Endothelial cell of umbilical vein (primary cell): ENCODE data around the gene SIKE1. TPM values are rescaled to one million over a fixed set of nuclear protein-coding genes. Genes with fewer than 3 reads are reported as not detected.
A peak's percentile ranks its signal among the peaks of the same experiment; 100 is the strongest.

Experiments used
- BruUV-seq: library from RNA; stranded (reverse); fragments of 400-500 nt; replicated peaks from 2 replicates; lab custom pipeline; 2021; lab: Mats Ljungman, UMichigan
- CTCF ChIA-PET: fragments of 300-600, 350-600 bp; sonication (Branson Sonifier 250); formaldehyde crosslinking; loops from one replicate; lab custom pipeline; 2021; ENCODE audit warnings: antibody characterized with exemption, inconsistent platforms; lab: Charles Lee
- POLR2A ChIA-PET: fragments of 300-600, 350-600 bp; sonication (Branson Sonifier 250); formaldehyde crosslinking; loops from one replicate; lab custom pipeline; 2021; ENCODE audit warnings: antibody characterized with exemption, inconsistent platforms; lab: Charles Lee
- DNase-seq: peaks from one replicate; pipeline ENCODE4 v3.0.0-alpha.2; 2011; ENCODE audit warnings: low read depth, low spot score
- FAIRE-seq: peaks from 2 replicates; lab custom pipeline; 2011; peaks lifted over from hg19 to GRCh38; lab: Jason Lieb, UNC
- H2AFZ ChIP-seq: 2 replicates; pipeline ENCODE4 v1.6.0; 2012; ENCODE audit warnings: low read depth, low read length, control low read depth, inconsistent platforms
- H3K27ac ChIP-seq: 2 replicates; pipeline ENCODE4 v1.5.1; 2011; ENCODE audit warnings: low read depth, mild to moderate bottlenecking, control low read depth, low read length, moderate library complexity; ENCODE audit not compliant: insufficient read depth
- H3K27me3 ChIP-seq, 2 experiments: 2 replicates each; pipeline versions ENCODE4 v1.6.0 to v1.6.1; 2011; ENCODE audit warnings: low read length in 2 of 2, mixed read lengths in 1 of 2; ENCODE audit not compliant: control insufficient read depth in 2 of 2, insufficient read depth in 2 of 2
- H3K36me3 ChIP-seq, 2 experiments: 2 replicates in 1 of 2; 3 replicates in 1 of 2; pipeline ENCODE4 v1.5.1; 2011; ENCODE audit warnings: low read length in 2 of 2, mild to moderate bottlenecking in 1 of 2, moderate library complexity in 1 of 2; ENCODE audit not compliant: control insufficient read depth in 2 of 2, insufficient read depth in 2 of 2; ENCODE audit errors: extremely low read depth in 1 of 2
- H3K4me1 ChIP-seq: 3 replicates; pipeline ENCODE4 v1.5.1; 2011; ENCODE audit warnings: mild to moderate bottlenecking, low read length; ENCODE audit not compliant: control insufficient read depth, insufficient read depth; ENCODE audit errors: extremely low read depth
- H3K4me2 ChIP-seq: 2 replicates; pipeline ENCODE4 v1.6.1; 2011; ENCODE audit warnings: low read length, control low read depth, mixed read lengths; ENCODE audit not compliant: insufficient read depth
- H3K4me3 ChIP-seq, 3 experiments: fragments of 200-600 bp in 1 of 3; sonication (generic), shearing (Covaris generic) in 1 of 3; replicated peaks in 1 of 3; 2 replicates each; pipeline ENCODE4 v1.5.1; 2011 to 2016; ENCODE audit warnings: control low read depth in 3 of 3, low read length in 3 of 3, mild to moderate bottlenecking in 2 of 3, inconsistent platforms in 1 of 3, low read depth in 1 of 3, moderate library complexity in 1 of 3; ENCODE audit not compliant: insufficient read depth in 1 of 3
- H3K79me2 ChIP-seq: 2 replicates; pipeline ENCODE4 v1.6.0; 2012; ENCODE audit warnings: low read length, inconsistent platforms; ENCODE audit not compliant: control insufficient read depth, insufficient read depth
- H3K9ac ChIP-seq: replicated peaks from 2 replicates; pipeline ENCODE3; 2011; ENCODE audit warnings: low read length, control low read depth; ENCODE audit not compliant: insufficient read depth; ENCODE audit errors: extremely low read depth
- H3K9me1 ChIP-seq: replicated peaks from 3 replicates; pipeline ENCODE4 v1.6.0; 2011; ENCODE audit warnings: mild to moderate bottlenecking, low read length; ENCODE audit not compliant: control insufficient read depth, insufficient read depth; ENCODE audit errors: extremely low read depth
- H3K9me3 ChIP-seq: replicated peaks from 2 replicates; pipeline ENCODE4 v1.5.1; 2012; ENCODE audit warnings: low read length, inconsistent platforms; ENCODE audit not compliant: control insufficient read depth, insufficient read depth
- H4K20me1 ChIP-seq: replicated peaks from 2 replicates; pipeline ENCODE3; 2011; ENCODE audit warnings: mild to moderate bottlenecking, low read length; ENCODE audit not compliant: control insufficient read depth, insufficient read depth; ENCODE audit errors: extremely low read depth
- CTCF ChIP-seq, 2 donors: IDR thresholded peaks; 1 replicate in 1 of 2; 2 replicates in 1 of 2; pipeline ENCODE4 v1.5.1; 2011; ENCODE audit warnings: low read length in 2 of 2, mild to moderate bottlenecking in 2 of 2, moderate library complexity in 2 of 2, control low read depth in 1 of 2, inconsistent platforms in 1 of 2, low read depth in 1 of 2; ENCODE audit not compliant: insufficient read depth in 1 of 2; ENCODE audit errors: extremely low read depth in 1 of 2
- EZH2 ChIP-seq: IDR thresholded peaks from 2 replicates; pipeline ENCODE4 v1.6.1; 2012; ENCODE audit warnings: borderline replicate concordance, low read depth, mild to moderate bottlenecking, moderate library complexity, low read length, inconsistent platforms; ENCODE audit not compliant: severe bottlenecking
- FOS ChIP-seq: IDR thresholded peaks from 2 replicates; pipeline ENCODE4 v1.6.1; 2011; ENCODE audit warnings: mild to moderate bottlenecking, low read length, moderate library complexity, borderline replicate concordance; ENCODE audit not compliant: insufficient read depth
- GATA2 ChIP-seq: IDR thresholded peaks from 2 replicates; pipeline ENCODE4 v1.7.0; 2011; ENCODE audit warnings: low read depth, mild to moderate bottlenecking, moderate library complexity, mixed read lengths, low read length; ENCODE audit not compliant: insufficient read length, insufficient read depth
- JUN ChIP-seq: IDR thresholded peaks from 2 replicates; pipeline ENCODE4 v1.6.1; 2011; ENCODE audit warnings: borderline replicate concordance, low read depth; ENCODE audit not compliant: insufficient read length, insufficient read depth
- MAX ChIP-seq: IDR thresholded peaks from 2 replicates; pipeline ENCODE4 v1.6.1; 2011; ENCODE audit not compliant: insufficient read depth, insufficient read length
- MYC ChIP-seq: IDR thresholded peaks from one replicate; pipeline ENCODE4 v1.6.1; 2011; ENCODE audit warnings: mild to moderate bottlenecking, low read depth, low read length
- POLR2A ChIP-seq: IDR thresholded peaks from 2 replicates; pipeline ENCODE4 v1.6.1; 2012; ENCODE audit warnings: low read depth, mild to moderate bottlenecking, control low read depth, low read length
- POLR2AphosphoS5 ChIP-seq: IDR thresholded peaks from 2 replicates; pipeline ENCODE4 v1.6.1; 2012; ENCODE audit warnings: low read depth, mild to moderate bottlenecking, control low read depth, low read length, moderate library complexity; ENCODE audit not compliant: insufficient read depth
- dilution Hi-C: fragments of 300-500 bp; cut with MboI; formaldehyde crosslinking; loops from one replicate; pipeline ENCODE4 v1.15.0; 2019; ENCODE audit warnings: low sequenced_read_pairs; ENCODE audit not compliant: extremely low pct_ligation_motif_present
- intact Hi-C: fragments of 100-400 bp; cut with micrococcal nuclease; formaldehyde crosslinking; loops from one replicate; pipeline ENCODE4 v1.10.0; 2022
- polyA plus RNA-seq, 4 experiments: library from polyadenylated mRNA; depleted of rRNA in 3 of 4; stranded (reverse) in 3 of 4; unstranded in 1 of 4; fragments of >200 nt; gene quantifications; 2 replicates each; pipeline versions ENCODE4 v1.2.1 to v1.2.3, GENCODE V29; 2011 to 2012; ENCODE audit warnings: missing spikeins in 1 of 4
- total RNA-seq: library from RNA; stranded (reverse); gene quantifications from 2 replicates; pipeline ENCODE4 v1.2.3, GENCODE V29; 2021

Gene SIKE1
- total and polyA plus RNA-seq, 2 donors (not counting 3 experiments of a cell fraction or from before 2014, with no cell fraction given) = 16.3 to 46.6 TPM

GRCh38 chr1:114758256-114758832 is 22.1 kb downstream of the SIKE1 start:
- FAIRE-seq = peak; percentile 18
- dilution Hi-C loops (no loop called here), intact Hi-C loops (loop anchor here (5.0 to 10.0 kb wide), 4 partner anchors 246 to 1619 kb away; partner anchors contain the start of genes MAGI3 and TRIM33)
- H3K27me3 ChIP-seq = no peaks in the 10 kb centered on the region
- peak overlapping the region; percentile 98 for H3K27ac ChIP-seq
- peaks cover 43% of the 10 kb centered on the region for H3K79me2 ChIP-seq
- H3K9me1 ChIP-seq = no peaks in the 10 kb centered on the region
- H3K9me3 ChIP-seq = no peaks in the 10 kb centered on the region
- peaks cover 28% of the 10 kb centered on the region for H3K4me1 ChIP-seq
- ChIA-PET CTCF (interaction anchor here (1.4 kb wide), 1 partner anchor 15 kb away, joined by 3 read pairs; no protein-coding TSS in a partner anchor), POLR2A (no interaction called here)
- H3K4me2 ChIP-seq = peak overlapping the region; percentile 85
- TF ChIP-seq MAX (no peak), EZH2 (no peak), POLR2AphosphoS5 (no peak), MYC (no peak), CTCF (IDR thresholded peaks at IDR 0.05; ENCODE audit: extremely low read depth in 1 of 2, insufficient read depth in 1 of 2, low read depth in 1 of 2, low read length in 2 of 2) (no peak), GATA2 (no peak), FOS (peak; percentile 39), JUN (peak; percentile 7), POLR2A (no peak)
- no peaks in the 10 kb centered on the region for H3K36me3 ChIP-seq
- DNase-seq = no peak
- H3K4me3 ChIP-seq = peak overlapping the region in 2 of 3 experiments; percentile 91 to 93
- H2AFZ ChIP-seq = peak overlapping the region; percentile 67
- peak overlapping the region; percentile 100 for H3K9ac ChIP-seq
- BruUV-seq = TSS peak; percentile 70
- H4K20me1 ChIP-seq = peaks cover 16% of the 10 kb centered on the region
